Measurements from ENCODE around the gene AXIN2. TPM values are rescaled to one million over a fixed set of nuclear protein-coding genes. Genes with fewer than 3 reads are reported as not detected.
"Not testable (repeated sequence)": the region's sequence is repeated elsewhere in the genome, so short reads cannot be mapped to it uniquely, and the experiment has no call there.

AXIN2 gene
- polyA plus RNA-seq, 1 donor = 18.0 TPM

DNA sequence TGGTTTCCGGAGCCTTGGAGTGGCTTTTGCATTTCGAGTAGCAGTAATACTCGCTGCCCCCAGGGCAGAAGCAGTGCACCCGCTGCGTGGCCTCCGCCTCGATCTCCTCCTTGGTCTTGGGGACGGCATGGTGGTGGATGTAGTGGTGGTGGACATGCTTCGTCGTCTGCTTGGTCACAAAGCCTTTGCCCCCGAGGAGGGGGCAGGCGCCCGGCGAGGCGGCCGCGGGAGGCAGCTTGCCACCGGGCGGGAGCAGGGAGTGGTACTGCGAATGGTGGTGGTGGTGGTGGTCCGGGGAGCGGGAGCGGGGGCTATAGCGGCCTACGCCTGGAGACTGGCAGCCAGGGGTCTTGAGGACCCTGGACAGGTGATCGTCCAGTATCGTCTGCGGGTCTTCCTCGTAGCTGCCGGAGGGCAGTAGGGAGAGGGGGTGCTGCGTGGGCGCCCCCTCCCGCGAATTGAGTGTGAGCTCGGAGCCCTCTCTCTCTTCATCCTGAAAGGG lies 24.1 kb downstream of the AXIN2 start:
- DNase-seq (ENCODE audit: low read depth) = no peak

DNA sequence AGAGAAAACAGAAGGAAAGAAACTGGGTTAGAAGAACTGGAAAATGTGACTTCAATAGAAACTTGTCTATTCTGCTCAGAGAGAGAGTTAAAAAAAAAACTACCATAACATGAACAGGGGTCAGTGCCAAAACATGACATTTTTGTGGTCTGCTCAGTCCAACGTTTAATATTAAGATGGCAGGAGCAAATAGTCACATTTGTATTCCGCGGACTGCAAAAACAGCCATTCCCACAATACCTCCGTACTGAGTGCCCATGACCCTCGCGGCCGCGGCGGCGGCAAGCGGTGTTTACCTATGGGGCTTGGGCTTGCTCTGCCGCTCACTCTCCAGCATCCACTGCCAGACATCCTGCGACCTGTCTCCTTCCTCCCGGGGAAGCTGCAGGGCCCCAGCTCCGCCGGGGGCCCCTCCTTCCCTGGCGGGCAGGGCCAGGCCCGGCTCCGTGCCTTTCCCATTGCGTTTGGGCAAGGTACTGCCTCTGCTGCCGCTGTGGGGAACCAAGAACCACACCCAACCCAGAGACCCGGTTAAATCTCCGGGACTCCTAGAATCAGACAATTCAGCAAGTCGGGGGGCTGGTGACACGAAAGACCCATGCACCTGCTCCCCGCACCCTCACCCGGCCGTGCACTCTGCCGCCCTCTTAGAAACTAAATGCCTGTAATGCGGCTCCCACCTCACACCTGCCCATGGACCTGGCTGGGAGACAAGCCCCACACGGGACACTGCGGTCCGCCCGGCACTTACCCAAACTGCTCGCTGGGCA lies 24.7 kb downstream of the AXIN2 start:
- DNase-seq (ENCODE audit: low read depth) = no peak

DNA sequence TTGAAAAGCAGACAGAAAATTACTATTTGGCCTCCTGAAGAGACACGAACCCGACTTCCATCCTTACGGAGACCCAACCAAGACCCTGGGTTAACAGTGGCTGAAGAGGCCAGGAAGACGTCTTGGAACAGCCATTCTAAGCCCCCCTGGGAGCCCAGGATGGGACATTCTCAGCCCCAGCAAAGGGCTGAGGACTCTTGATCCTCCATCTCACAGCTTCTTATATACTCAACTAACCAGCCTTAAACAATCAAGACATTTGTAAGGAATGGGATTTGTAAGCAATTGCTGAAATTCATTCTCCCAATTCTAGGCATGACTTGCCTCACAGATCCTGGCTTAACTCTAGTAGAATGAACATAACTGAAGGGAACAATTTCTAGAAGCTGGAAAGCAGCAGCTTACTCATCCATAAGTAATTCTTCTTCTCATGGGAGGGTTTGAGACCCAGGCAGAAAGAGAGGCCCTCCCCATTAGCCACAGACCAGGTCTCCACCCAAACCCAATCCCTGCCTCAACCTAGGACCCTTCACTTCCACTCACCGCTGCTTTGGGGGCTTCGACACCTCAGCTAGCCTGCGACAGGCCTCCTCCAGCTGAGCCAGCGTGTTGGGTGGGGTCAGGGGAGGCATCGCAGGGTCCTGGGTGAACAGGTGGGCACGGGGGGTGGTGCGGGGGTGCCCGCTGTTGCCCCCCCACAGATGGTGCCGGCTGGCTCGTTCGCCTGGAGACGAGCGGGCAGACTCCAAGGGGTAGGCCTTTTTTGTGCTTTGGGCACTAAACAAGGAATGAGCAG lies 25.5 kb downstream of the AXIN2 start:
- DNase-seq (ENCODE audit: low read depth) = no peak

DNA sequence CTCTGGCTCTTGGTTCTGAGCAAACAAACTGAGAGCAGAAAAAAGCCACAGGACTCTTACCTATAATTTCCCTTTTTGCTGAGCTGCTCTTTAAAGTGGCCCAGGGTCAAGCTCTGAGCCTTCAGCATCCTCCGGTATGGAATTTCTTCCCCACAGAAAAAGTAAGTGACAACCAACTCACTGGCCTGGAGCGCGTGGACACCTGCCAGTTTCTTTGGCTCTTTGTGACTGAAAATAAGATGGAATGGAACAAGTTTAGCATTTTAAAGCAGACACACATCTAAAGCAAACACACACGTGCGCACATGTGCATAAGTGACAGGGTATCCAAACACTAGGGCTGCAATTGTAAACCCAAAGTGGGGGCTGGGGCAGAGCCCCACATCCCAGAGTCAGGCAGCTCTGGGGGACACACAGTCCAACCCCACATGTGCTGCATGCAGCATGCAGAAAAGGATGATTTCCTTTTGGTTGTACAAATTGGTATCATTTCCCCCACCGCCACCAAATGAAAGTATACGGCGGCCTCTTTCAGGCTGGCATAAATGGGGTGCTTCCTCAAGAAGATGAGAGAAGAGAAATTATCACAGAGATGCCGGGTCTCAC lies 27.5 kb downstream of the AXIN2 start:
- DNase-seq (ENCODE audit: low read depth) = no peak

DNA sequence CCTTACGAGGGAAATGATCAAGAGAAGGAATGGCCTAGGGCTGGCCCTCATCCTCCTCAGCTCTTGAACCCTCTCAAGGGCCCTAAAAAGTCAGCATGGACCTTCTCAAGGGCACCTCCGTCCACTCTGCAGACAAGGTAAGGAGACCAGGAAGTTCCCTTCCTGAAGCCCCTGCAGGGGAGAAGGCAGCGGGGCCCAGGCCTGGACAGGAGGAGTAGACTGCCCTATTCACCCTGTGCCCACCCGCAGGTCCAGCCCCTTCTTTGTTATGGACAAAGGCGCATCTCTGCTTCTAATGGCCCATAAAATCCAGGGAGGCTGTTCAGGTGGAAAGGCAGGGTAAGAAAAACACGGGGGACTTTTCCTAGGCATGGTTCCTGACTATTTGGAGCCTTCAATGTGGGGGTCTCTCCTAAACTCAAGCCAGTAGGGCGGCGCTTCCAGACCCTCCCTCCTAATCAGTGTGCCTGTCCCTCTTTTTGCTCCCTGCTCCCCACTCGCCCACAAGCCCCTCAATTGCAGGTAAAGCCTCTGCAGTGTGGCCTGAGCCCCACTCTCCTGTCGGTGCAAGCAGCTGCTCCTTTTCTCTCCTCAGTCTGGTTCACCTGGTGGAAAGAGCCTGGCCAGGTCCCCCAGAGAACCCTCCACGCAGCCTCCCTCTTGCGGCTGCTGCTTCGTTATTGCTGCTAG lies 28.2 kb downstream of the AXIN2 start:
- DNase-seq (ENCODE audit: low read depth) = no peak

DNA sequence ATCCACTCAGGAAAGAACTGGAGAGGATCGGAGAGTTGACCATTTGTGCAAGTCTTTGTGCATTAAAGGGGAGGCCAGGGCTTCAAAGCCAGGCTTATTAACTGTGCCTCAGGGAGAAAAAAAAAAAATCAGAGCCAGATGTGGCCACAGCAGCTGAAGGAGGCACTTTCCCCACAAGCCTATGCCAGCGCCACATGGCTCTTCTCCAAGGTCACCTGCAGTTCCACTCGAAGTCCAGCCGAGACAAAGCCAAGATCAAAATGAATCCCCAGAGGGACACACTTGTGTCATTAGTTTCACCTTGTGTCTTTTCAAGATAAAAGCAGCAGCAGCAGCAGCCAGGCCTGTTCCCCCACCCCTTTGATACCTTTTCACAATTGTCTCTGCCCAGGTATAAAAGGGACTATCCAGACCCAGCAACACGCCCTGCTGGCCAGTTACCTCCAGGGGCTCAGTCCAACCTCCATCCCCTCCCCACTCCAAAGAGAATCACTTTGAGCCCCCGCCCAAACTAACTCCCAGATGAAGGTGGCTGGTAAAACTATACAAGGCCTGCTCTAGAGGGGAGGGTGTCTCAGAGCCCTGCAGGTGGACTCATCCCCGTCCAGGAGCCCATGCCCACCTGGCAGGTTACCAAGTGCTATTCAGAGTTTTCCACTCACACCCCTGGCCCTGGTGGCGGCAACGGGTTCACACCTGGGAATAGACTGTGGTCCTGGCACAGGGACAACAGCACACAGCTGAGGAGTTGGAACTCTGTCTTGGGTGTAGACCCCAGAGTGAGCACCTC lies 29.2 kb downstream of the AXIN2 start:
- no peak for DNase-seq (ENCODE audit: low read depth)

DNA sequence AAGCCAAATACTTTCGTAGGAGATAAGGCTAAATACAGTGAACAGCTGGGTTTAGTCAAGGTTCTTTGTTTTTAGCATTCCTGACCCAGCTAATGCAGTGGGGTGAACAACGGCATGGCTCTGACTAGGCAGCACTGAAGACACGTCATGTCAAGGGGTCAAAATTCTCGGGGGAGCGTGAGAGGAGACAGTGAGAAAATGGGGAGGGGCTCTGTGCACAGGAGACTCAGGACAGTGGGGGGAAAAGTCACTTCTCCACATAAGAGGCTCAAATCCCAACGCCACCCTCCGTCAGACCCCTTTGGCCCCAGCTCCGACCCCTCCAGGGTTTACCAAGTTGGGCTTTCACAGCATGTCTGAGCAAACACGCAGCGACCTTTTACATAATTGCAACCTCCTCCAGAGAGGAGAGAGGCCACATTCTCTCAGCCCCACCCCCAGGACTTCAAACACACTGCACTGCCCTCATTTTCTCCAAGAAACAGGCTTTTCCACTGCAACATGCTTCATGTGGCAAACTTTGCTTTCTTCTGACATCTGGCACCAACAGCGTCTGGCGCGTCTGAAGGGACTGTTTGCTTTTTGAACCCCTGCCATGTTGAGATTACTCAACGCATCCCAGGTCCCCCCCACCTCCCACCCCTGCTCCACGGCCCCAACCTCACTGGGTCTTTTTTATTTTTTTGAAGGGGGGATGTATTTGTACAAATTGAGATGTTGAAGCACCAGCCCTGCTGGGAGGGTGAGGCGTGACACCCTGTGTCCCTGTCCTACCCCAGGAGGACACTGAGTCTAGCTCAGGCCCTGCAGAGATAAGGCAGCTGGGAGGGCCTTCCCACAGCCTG lies 30.0 kb downstream of the AXIN2 start:
- DNase-seq (ENCODE audit: low read depth) = no peak

DNA sequence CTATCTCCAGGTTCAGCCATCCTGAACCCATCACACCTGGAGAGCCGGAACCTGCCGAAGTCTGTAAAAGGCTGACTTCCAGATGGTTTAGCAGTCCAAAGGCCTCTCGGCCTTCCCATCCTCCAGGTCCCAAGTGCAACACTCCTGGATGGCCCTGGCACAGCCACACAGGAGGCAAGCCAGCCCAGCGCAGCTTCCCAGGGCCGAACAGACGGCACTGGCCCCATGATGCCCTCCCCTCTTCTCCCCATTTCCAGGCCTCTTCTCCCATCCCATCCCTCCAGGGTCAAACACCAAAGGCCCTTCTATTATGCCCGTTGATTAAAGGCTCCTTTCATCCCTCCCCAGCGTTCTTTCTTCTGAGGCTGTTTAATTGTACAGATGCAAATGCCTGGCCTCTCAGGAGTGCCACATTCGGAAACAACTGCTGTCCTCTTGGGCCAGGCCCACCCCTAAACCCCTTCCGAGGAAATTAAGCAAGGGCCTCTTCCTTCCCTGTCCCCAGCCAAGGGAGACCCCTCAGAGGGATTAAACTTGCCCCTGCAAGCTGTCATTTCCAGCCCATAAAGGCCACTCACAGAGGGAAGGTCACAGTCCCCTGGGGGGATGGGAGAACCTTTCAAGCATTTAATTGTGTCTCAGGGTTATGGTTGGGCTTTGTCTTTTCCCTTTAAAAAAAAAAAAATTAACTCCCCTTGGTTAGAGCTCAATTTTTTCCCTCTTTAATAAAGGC lies 30.8 kb downstream of the AXIN2 start:
- no peak for DNase-seq (ENCODE audit: low read depth)

DNA sequence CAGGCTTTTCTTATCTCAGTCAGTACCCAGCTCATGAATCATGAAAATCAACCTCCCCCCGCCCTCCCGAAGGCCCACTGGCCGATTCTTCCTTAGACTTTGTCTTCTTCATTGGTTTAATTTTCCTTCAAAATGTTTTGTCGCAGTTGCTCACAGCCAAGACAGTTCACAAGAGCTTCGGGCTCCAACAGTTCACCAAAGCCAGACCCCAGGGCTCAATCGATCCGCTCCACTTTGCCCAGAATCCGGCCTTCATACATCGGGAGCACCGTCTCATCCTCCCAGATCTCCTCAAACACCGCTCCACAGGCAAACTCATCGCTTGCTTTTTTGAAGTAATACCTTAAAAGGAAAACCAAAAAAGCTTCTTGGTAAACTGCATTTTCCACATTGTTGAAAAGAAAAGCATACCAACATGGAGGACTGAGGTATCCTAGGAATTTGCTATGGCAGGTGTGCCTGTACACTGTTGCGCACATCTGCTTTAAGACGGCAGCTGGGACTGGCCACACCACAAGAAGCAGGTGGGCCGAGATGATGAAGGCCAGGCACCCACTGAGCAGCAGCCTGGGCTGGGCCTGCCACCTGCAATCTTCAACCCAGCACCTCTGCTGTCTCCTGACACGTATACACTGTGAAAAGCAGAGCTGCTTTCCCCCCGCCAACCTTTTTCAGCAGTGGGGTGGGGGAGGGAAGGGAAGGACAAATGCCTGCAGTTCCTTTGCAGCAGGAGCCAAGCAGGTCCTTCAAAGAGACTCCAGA lies 31.5 kb downstream of the AXIN2 start:
- DNase-seq (ENCODE audit: low read depth) = no peak

DNA sequence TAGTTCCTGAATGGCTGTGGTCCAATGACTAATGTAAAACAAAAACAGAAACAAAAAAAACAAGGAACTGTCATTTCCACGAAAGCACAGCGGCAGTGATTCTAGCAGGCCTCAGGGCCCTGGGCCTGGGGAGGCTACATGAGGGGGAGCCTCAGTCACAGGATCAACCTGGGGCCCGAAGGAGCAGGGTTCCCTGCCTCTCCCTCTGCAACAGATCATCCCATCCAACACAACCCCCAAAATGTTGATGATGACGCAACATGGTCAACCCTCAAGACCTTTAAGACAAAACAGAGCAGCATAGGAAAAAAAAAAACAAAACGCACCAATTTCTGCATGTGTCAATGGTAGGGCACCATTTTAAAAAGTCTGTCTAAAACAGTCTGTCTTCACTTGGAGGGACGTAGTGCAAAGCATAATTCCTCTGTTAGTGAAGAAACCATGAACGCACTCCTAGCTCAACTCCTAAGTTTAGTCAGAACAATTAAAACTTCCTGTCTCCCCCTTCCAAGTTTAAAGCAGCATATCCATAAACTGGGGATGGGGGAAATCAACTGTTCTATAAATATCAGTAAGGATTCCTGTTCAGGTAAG lies 32.3 kb downstream of the AXIN2 start:
- DNase-seq (ENCODE audit: low read depth) = no peak

DNA sequence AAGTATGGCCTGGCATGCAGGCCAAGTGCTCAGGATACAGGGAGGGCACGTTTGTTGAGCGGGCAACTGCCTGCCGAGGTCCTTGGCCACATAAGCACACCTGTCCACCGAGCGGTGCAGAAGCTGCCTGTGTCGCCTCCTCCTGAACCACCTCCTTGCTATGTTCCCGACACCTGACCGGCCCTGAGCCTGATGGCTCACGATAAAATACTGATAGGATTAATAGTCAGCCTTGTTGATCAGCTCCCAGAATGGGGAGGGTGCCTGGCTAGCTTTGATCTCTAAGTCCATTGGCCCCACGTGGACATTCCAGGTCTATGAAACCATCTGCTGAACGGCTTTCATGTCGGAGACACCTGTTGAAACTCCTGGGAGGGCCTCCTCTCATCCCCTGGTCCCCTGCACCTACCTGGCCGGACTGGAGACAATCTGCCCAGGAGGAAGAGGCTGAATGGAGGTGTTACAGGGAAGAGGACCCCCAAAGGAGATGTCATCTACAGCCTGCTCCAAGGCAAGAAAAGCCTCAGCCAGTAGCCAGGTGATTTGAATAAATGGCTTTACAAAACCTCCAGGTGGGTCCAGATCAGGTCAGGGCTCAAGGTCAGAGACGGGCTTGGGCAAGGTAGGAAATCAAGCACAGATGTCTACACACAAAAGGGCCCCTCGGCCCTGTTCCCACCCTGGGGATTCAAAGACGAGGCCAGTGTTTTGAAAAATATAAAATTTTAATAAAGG lies 33.4 kb downstream of the AXIN2 start:
- DNase-seq (ENCODE audit: low read depth) = no peak

DNA sequence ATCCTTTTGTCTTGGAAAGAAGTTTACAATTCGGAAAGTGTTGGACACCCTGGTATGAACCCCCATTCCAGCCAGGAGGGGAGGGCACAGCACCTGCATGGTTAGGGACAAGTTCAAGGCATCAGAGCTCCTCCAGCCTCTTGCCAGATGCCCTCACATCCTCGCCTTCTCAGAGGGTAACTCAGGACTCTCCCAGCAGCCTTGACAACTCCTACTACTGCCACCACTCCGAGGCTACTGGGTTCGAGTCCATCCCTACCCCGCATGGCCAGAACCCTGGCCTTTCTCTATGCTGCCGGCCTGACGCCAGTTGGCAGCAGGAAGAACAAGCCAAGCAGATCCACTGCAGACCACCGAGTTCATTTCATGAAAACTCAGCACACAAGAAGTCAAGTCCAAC lies 34.1 kb downstream of the AXIN2 start:
- DNase-seq (ENCODE audit: low read depth) = no peak

DNA sequence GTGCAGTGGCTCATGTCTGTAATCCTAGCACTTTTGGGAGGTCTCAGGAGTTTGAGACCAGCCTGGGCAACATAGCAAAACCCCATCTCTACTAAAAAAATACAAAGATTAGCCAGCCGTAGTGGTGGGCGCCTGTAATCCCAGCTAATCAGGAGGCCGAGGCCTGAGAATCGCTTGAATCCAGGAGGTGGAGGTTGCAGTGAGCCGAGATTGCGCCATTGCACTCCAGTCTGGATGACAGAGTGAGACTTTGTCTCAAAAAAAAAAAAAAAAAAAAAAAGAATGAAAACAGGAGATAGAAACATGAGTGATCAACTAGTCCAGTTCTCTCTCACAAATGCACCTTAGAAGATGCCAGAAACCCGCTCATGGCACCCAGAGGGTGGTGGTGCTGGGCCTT lies 34.6 kb downstream of the AXIN2 start:
- not testable (repeated sequence) for DNase-seq (ENCODE audit: low read depth)

DNA sequence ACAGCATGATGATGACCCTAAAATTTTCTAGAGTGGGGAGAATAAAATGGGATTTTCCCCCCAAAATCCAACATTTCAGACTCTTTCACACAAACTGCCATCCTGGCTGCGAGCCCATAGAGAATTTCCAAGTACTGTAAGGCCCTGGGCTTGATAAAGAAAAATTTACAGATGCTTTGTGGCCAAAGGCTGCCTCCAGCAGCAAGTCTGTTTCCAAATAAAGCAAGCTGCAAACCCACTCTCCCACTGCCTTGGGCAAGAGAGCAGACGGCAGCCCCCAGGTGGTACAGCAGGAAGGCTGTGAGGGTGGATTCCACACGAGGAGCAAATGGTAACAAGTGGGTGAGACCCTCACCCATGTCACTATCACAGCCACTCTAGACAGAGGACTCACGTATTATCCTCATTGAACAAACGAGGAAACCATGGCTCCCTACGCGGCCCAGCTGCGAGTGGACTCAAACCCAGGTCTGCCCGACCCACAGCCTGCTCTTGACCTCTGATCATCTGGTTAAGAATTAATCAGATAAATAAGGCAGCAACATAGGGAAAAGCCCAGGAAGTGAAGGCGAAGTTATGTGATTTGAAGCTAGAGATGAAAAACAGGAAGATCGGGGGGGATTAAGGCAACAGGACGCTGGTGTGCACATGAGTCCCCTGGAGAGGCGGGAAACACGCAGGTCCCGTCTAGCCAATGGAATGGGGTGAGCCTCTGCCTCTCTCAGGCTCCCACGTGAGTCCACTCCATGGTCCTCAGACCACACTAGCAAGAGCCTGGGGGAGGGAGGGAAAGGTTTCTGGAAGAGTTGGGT lies 37.4 kb downstream of the AXIN2 start:
- no peak for DNase-seq (ENCODE audit: low read depth)

DNA sequence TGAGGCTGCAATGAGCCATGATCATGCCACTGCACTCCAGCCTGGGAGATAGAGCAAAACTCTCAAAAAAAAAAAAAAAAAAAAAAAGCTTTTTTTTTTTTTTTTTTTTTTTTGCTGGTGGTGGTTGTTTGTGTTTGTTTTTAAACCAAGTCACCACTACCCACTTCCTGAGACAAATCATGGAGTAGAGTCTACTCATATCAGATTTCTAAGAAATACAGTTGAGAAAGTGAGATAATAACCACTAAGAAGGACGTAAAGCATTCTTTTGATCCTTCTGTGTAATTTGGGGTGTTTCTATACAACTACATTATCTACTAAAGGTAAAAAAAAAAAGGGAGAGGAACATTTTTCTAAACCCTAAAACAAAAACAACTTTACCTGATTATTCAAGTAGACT lies 38.0 kb downstream of the AXIN2 start:
- no peak for DNase-seq (ENCODE audit: low read depth)

DNA sequence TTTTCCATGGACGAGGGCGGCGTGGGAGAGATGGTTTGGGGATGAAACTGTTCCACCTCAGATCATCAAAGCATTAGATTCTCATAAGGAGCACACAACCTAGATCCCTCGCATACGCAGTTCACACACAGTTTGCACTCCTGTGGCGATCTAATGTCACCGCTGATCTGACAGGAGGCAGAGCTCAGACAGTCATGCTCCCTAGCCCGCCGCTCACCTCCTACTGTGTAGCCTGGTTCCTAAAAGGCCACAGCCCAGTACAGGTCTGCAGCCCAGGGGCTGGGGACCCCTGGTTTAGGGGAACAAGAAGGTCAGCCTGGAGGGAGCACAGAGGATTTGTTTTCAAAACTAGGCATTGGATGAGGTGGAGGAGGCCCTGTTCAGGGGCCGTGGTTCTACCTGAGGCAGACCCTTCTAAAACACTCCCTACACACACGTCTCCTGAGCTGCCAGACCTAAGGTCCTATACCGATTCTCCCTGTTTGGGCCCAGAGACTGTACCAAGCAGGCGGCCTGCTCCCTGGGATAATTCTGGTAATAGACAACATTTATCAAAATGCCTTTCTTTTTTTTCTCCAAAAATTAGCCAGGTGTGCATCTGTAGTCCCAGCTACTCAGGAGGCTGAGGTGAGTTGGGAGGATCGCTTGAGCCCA lies 38.6 kb downstream of the AXIN2 start:
- DNase-seq (ENCODE audit: low read depth) = no peak
